HFF-Myc (cell line): ENCODE measurements around the gene LRMDA.

ENCODE experiments used
- DNase-seq: peaks from one replicate; pipeline ENCODE4 v3.0.0-alpha.2; 2011; ENCODE audit warnings: low read depth; ENCODE audit errors: extremely low read depth
- H3K4me3 ChIP-seq: replicated peaks from 2 replicates; pipeline ENCODE4 v1.5.1; 2011; ENCODE audit warnings: low read depth, mild to moderate bottlenecking, control low read depth, low read length
- TF ChIP-seq, protein P1 (sequence below): IDR thresholded peaks from 2 replicates; pipeline ENCODE4 v1.5.1; 2012; ENCODE audit warnings: mild to moderate bottlenecking, low read depth, low read length, control low read depth; ENCODE audit errors: missing control alignments

LRMDA gene

DNA sequence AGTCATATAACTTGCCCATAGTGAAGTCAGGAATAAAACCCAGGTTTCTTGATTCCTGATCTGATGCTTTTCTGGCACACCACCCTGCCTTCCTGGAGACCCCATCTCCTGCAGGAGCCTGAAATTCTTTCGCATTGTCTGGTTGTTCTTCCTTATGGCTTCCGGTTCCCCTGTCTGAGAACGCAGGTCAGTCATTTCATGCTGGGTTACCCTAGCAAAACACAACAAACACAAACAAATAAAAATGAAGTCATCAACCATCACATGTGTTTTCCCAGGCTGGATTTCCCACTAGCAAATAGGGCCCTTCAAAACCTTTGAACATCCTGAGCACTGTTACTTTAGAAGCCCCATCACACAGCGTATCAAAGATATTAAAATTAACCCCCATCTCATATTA is 569.6 kb downstream of the LRMDA start:
- H3K4me3 ChIP-seq = no peak overlapping the region
- TF ChIP-seq, protein P1, sequence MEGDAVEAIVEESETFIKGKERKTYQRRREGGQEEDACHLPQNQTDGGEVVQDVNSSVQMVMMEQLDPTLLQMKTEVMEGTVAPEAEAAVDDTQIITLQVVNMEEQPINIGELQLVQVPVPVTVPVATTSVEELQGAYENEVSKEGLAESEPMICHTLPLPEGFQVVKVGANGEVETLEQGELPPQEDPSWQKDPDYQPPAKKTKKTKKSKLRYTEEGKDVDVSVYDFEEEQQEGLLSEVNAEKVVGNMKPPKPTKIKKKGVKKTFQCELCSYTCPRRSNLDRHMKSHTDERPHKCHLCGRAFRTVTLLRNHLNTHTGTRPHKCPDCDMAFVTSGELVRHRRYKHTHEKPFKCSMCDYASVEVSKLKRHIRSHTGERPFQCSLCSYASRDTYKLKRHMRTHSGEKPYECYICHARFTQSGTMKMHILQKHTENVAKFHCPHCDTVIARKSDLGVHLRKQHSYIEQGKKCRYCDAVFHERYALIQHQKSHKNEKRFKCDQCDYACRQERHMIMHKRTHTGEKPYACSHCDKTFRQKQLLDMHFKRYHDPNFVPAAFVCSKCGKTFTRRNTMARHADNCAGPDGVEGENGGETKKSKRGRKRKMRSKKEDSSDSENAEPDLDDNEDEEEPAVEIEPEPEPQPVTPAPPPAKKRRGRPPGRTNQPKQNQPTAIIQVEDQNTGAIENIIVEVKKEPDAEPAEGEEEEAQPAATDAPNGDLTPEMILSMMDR = no peak

DNA sequence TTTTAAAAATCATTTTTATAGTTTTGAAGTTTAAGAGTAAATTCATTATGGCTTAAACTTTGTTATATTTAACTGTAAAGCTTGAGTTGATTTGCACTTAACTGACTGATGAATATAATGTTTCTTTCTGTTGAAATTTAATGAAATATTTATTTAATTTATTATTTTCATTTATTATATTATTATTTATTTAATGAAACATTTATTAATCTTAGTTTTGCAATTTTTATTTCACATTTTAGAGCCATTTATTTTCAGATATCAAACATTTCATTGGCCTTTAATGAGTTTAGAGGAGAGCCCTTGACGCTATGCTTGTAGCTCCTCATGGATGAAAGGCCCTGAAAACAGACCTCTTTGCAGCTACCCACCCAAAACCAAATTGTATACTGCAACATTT is 570.0 kb downstream of the LRMDA start:
- no peak for DNase-seq
- TF ChIP-seq, protein P1 = no peak
- no peak overlapping the region for H3K4me3 ChIP-seq

More for the DNA sequence above, 569.6 kb downstream of the LRMDA start:
- no peak for DNase-seq

DNA sequence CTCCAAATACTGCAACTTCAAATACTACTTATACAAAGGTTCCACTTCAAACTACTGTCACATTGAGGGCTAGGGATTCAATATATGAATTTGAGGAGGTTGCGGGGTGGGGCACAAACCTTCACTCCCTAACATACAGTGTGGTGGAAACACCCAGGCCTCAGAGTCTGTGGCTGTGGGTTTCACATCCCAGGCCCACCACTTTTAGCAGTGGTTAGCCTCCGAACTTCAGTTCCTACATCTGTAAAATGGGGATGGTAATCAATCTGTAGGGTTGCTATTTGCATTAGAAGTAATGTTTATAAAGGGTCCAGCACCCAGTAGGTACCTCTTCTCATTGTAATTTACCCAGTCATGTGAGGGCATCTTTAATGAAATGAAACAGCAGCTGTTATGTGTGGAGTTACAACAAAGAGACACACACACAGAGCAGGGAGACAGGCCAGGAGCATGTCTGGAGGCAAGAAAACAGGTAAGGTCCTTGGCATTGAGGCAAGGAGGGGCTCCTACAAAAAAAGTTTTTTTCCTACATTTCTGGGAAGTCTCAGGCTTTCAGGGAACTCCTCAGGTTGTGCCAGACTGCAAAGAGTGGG is 570.9 kb downstream of the LRMDA start:
- DNase-seq = no peak
- H3K4me3 ChIP-seq = no peak overlapping the region
- TF ChIP-seq, protein P1 = no peak

DNA sequence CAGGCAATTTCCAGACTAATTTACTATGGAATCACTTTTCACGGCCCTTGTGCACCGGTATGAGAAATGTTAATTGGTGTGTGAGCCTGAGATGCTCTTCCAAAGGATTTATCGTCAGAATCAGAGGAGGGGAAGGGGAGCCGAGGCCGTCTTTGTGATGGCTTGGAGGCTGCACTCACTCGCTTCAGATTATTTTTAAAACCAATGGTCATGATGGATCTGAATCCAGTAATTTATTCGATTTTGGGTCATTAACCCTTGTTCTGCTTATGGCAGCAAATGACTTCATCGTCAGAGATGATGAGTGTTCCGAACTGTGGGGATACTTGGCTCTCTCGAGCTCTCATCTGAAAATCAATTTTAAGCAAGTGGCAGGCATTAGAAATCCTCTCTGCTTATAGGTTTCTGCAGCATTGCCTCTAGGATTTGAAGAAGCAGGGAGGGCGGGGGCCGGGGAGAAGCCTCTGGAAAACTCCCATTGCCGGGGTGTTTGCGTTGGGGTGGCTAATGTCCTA is 576.3 kb downstream of the LRMDA start:
- H3K4me3 ChIP-seq = no peak overlapping the region
- TF ChIP-seq, protein P1 = no peak
- no peak for DNase-seq

DNA sequence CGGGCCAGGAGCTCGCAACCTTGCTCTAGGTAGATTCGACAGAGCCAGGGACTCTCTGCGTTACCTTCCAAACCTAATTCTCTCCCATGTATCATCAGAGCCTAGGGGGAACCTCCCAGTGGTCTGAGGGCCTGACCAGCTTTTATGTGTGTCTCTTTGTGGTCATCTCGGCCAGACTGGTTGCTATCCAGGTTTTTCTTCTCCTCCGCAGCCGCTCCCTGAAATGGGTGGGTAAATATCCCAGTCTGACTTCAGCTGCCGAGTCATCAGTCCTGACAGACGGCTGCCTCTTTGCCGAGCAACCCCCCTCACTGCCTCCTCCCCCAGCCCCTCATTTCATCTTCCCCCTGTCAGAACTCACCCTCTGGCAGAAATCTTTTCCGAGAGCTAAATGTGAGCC is 578.1 kb downstream of the LRMDA start:
- TF ChIP-seq, protein P1 = no peak
- H3K4me3 ChIP-seq = no peak overlapping the region
- DNase-seq = no peak

DNA sequence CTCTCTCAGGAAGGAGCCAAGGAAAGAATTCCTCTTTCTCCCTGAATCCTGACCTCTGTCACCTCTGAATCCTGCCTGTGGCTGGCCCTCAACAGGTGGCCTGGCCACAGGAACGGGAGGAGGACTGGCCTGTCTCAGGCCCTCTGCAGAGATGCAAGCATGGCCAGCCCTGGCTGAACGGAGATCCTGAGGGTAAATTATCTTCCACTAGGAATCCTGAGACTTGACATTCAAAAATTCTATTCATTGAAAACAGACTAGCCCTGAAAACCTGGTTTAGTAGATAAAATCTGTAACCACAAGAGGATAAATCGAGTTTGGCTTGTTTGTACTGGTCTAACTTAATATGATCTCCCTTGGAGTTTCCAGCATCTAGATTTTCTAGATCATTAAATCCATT is 579.3 kb downstream of the LRMDA start:
- TF ChIP-seq, protein P1 = no peak
- no peak for DNase-seq
- H3K4me3 ChIP-seq = no peak overlapping the region
